ENCODE results near the gene APPBP2.

GRCh38 chr17:60528828-60529227 lies 2.8 kb upstream of the APPBP2 start:
- TF ChIP-seq CTCF (optimal IDR thresholded peaks at IDR 0.05 in 1 of 3, IDR thresholded peaks at IDR 0.05 in 1 of 3, conservative IDR thresholded peaks at IDR 0.05 in 1 of 3; ENCODE audit: extremely low read depth in 1 of 3, insufficient read depth in 2 of 3, low read length in 3 of 3) = no peak
- no peak for TF ChIP-seq EZH2 (IDR thresholded peaks at IDR 0.05; ENCODE audit: low read length)

All from keratinocyte (primary cell).